Neuronal stem cell (in vitro differentiated cells): ENCODE measurements around the gene RGL1.

Experiments used
- DNase-seq: peaks from one replicate; pipeline ENCODE4 v3.0.0-alpha.2; 2013; ENCODE audit warnings: low spot score
- H2AFZ ChIP-seq: one replicate; pipeline ENCODE4 v1.6.1; 2013; ENCODE audit warnings: mild to moderate bottlenecking, low read length, inconsistent platforms
- H2AK5ac ChIP-seq: 2 replicates; pipeline ENCODE4 v1.6.1; 2013; ENCODE audit warnings: low read depth, mild to moderate bottlenecking, inconsistent platforms, low read length, moderate library complexity, mixed read lengths
- H2BK120ac ChIP-seq: 2 replicates; pipeline ENCODE4 v1.6.1; 2013; ENCODE audit warnings: low read depth, mild to moderate bottlenecking, inconsistent platforms, low read length, moderate library complexity, mixed read lengths
- H2BK12ac ChIP-seq: one replicate; pipeline ENCODE4 v1.6.1; 2013; ENCODE audit warnings: low read length, inconsistent platforms
- H2BK15ac ChIP-seq: 2 replicates; pipeline ENCODE4 v1.6.1; 2013; ENCODE audit warnings: mild to moderate bottlenecking, low read length, inconsistent platforms, mixed read lengths
- H2BK5ac ChIP-seq: one replicate; pipeline ENCODE4 v1.6.1; 2013; ENCODE audit warnings: inconsistent platforms, mild to moderate bottlenecking, low read length, moderate library complexity
- H3K14ac ChIP-seq: one replicate; pipeline ENCODE4 v1.6.1; 2013; ENCODE audit warnings: low read length, inconsistent platforms
- H3K18ac ChIP-seq: 2 replicates; pipeline ENCODE4 v1.6.1; 2013; ENCODE audit warnings: low read length, inconsistent platforms
- H3K23ac ChIP-seq: 2 replicates; pipeline ENCODE4 v1.6.1; 2013; ENCODE audit warnings: low read depth, mild to moderate bottlenecking, mixed read lengths, low read length, inconsistent platforms; ENCODE audit not compliant: poor library complexity
- H3K27ac ChIP-seq: replicated peaks from 3 replicates; pipeline ENCODE4 v1.5.1; 2013; ENCODE audit warnings: low read length, inconsistent platforms
- H3K27me3 ChIP-seq, 3 experiments: 2 replicates each; pipeline ENCODE4 v1.6.1; 2013; ENCODE audit warnings: low read length in 3 of 3, mild to moderate bottlenecking in 2 of 3, inconsistent platforms in 1 of 3, low read depth in 1 of 3, mixed read lengths in 1 of 3, moderate library complexity in 1 of 3; ENCODE audit not compliant: control insufficient read depth in 3 of 3, insufficient read depth in 3 of 3
- H3K36me3 ChIP-seq, 2 donors: replicated peaks in 1 of 2; 2 replicates each; pipeline ENCODE4 v1.6.1; 2013; ENCODE audit warnings: low read length in 2 of 2; ENCODE audit not compliant: control insufficient read depth in 2 of 2, insufficient read depth in 2 of 2
- H3K4ac ChIP-seq: 2 replicates; pipeline ENCODE4 v1.6.1; 2013; ENCODE audit warnings: inconsistent platforms, mild to moderate bottlenecking, low read length, moderate library complexity
- H3K4me1 ChIP-seq, 2 donors: 1 replicate in 1 of 2; 2 replicates in 1 of 2; pipeline ENCODE4 v1.6.1; 2013; ENCODE audit warnings: low read length in 2 of 2, low read depth in 1 of 2; ENCODE audit not compliant: control insufficient read depth in 2 of 2, insufficient read depth in 1 of 2
- H3K4me2 ChIP-seq: one replicate; pipeline ENCODE4 v1.6.1; 2013; ENCODE audit warnings: mild to moderate bottlenecking, low read length, inconsistent platforms; ENCODE audit not compliant: insufficient read depth, poor library complexity, severe bottlenecking
- H3K4me3 ChIP-seq, 2 donors: 2 replicates each; pipeline ENCODE4 v1.5.1; 2013; ENCODE audit warnings: low read length in 2 of 2, mild to moderate bottlenecking in 2 of 2, inconsistent platforms in 1 of 2, moderate library complexity in 1 of 2
- H3K79me1 ChIP-seq: one replicate; pipeline ENCODE4 v1.6.1; 2013; ENCODE audit warnings: low read depth, mild to moderate bottlenecking, inconsistent platforms, low read length, moderate library complexity
- H3K9ac ChIP-seq: one replicate; pipeline ENCODE4 v1.6.1; 2013; ENCODE audit warnings: mild to moderate bottlenecking, low read depth, low read length, inconsistent platforms; ENCODE audit not compliant: poor library complexity
- H3K9me3 ChIP-seq, 2 donors: replicated peaks in 1 of 2; 2 replicates each; pipeline versions ENCODE3 to v1.6.1; 2013; ENCODE audit warnings: low read length in 2 of 2, mild to moderate bottlenecking in 2 of 2, inconsistent platforms in 1 of 2, low read depth in 1 of 2, mixed read lengths in 1 of 2, moderate library complexity in 1 of 2; ENCODE audit not compliant: control insufficient read depth in 2 of 2, insufficient read depth in 1 of 2
- H4K8ac ChIP-seq: one replicate; pipeline ENCODE4 v1.6.1; 2013; ENCODE audit warnings: low read depth, mild to moderate bottlenecking, inconsistent platforms, low read length, moderate library complexity
- H4K91ac ChIP-seq: one replicate; pipeline ENCODE4 v1.6.1; 2013; ENCODE audit warnings: low read length, low read depth, mild to moderate bottlenecking, inconsistent platforms; ENCODE audit not compliant: poor library complexity
- WGBS, 2 donors: extraction: QIAGEN DNeasy Blood & Tissue Kit; methylation state at CpG; one replicate each; pipeline ENCODE4 v1.1.7; 2013; ENCODE audit warnings: missing lambda C conversion rate in 2 of 2, mixed read lengths in 1 of 2; ENCODE audit not compliant: insufficient read length in 2 of 2, insufficient replicate concordance in 1 of 2; ENCODE audit errors: extremely low coverage in 2 of 2; 5-methylcytosine and 5-hydroxymethylcytosine counted together

Gene RGL1

DNA sequence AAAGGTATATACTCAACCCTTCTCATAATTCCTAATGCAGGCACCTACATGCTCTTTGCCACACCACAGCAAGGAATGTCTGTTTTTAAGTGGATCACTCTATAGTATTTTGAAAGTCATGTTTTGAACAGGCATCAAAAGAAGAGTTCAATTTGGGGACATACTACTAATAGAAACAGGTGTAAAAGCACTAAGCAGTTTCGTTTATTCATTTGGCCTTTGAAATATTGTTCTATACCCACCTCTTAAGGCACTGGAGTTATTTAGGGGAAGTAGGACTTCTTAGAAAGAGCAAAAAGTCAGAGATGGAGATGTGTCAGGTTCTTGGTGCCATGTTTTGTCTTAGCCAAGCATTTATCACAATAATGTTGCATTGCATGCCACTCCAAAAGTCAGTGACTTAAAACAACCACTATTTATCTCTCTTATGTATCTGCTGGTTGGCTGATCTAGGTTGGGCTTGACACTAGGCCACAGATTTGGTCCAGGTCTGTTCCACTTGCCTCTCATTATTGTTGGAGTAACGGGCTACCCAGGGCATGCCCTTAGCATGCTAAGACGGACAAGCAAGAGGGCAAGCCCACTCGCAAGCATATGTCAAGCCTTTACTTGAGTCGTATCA lies 107.5 kb downstream of the RGL1 start:
- Histone ChIP-seq H2BK5ac (no peak overlapping the region), H3K4me1 (no peaks in the 10 kb centered on the region), H3K9me3 (peaks cover 0 to 1% of the 10 kb centered on the region in 2 donors), H2AK5ac (no peak overlapping the region), H3K27me3 (no peaks in the 10 kb centered on the region), H3K23ac (no peak overlapping the region), H3K4me3 (no peak overlapping the region), H4K91ac (no peak overlapping the region), H2BK120ac (no peak overlapping the region), H2BK15ac (no peak overlapping the region), H3K4me2 (no peak overlapping the region), H4K8ac (no peak overlapping the region), H2AFZ (no peak overlapping the region), H3K4ac (no peak overlapping the region), H3K9ac (no peak overlapping the region), H3K14ac (no peak overlapping the region), H3K36me3 (peaks cover 29 to 86% of the 10 kb centered on the region in 2 donors), H3K18ac (no peak overlapping the region), H2BK12ac (no peak overlapping the region), H3K27ac (no peak overlapping the region), H3K79me1 (no peaks in the 10 kb centered on the region)
- WGBS, 2 donors: no CpG with 5 or more reads among the region's 5 CpGs
- DNase-seq: no peak

DNA sequence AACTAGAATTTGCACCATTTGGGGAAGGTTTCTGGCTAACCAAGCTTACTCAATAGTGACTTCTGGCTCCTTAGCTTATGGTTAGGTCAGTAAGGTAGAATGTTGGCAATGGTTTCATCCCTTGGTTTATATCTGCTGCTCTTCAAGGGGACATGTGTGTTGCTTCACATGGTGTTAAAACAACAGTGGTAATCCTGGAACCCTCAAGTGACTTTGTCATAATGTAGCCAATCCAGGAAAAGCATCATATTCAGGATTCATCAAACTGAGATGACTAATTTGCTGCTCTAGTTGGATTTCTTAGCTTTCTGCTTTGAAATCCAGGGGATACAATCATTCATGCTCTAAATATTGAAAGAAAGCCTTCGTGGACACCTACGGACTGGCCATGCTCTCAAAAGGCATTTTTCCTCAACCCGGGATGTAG lies 108.7 kb downstream of the RGL1 start:
- H3K23ac ChIP-seq: no peak overlapping the region
- no peak overlapping the region for H3K27ac ChIP-seq
- H2AK5ac ChIP-seq: no peak overlapping the region
- H3K4me2 ChIP-seq: no peak overlapping the region
- H2BK15ac ChIP-seq: no peak overlapping the region
- H2BK5ac ChIP-seq: no peak overlapping the region
- no peak overlapping the region for H3K9ac ChIP-seq
- no peak overlapping the region for H4K8ac ChIP-seq
- no peak overlapping the region for H2BK120ac ChIP-seq
- no peak overlapping the region for H3K4ac ChIP-seq
- no peak overlapping the region for H4K91ac ChIP-seq
- H2AFZ ChIP-seq: no peak overlapping the region
- H3K4me1 ChIP-seq: peaks cover 0 to 8% of the 10 kb centered on the region in 2 donors
- no peak overlapping the region for H3K4me3 ChIP-seq
- no peaks in the 10 kb centered on the region for H3K9me3 ChIP-seq
- H3K18ac ChIP-seq: no peak overlapping the region
- no peak for DNase-seq
- no CpG with 5 or more reads among the region's 3 CpGs for WGBS, 2 donors
- H3K27me3 ChIP-seq: no peaks in the 10 kb centered on the region
- peaks cover 30 to 86% of the 10 kb centered on the region in 2 donors for H3K36me3 ChIP-seq
- no peak overlapping the region for H2BK12ac ChIP-seq
- H3K14ac ChIP-seq: no peak overlapping the region
- H3K79me1 ChIP-seq: no peaks in the 10 kb centered on the region

- Histone ChIP-seq H3K4me1 (peaks cover 0 to 8% of the 10 kb centered on the region in 2 donors), H3K23ac (no peak overlapping the region), H3K36me3 (peaks cover 25 to 85% of the 10 kb centered on the region in 2 donors), H3K14ac (no peak overlapping the region), H2AK5ac (no peak overlapping the region), H3K4me3 (no peak overlapping the region), H3K79me1 (no peaks in the 10 kb centered on the region), H2AFZ (no peak overlapping the region), H3K27me3 (no peaks in the 10 kb centered on the region), H3K18ac (no peak overlapping the region), H4K8ac (no peak overlapping the region), H3K9me3 (no peaks in the 10 kb centered on the region), H2BK5ac (no peak overlapping the region), H2BK120ac (no peak overlapping the region), H3K4ac (no peak overlapping the region), H3K27ac (no peak overlapping the region), H2BK15ac (no peak overlapping the region), H3K4me2 (no peak overlapping the region), H2BK12ac (no peak overlapping the region), H3K9ac (no peak overlapping the region), H4K91ac (no peak overlapping the region)
- no CpG with 5 or more reads among the region's 3 CpGs for WGBS, 2 donors
- DNase-seq: no peak
Observed at GRCh38 chr1:183914276-183914675, 109.4 kb downstream of the RGL1 start.

GRCh38 chr1:183914891-183915290 lies 110.0 kb downstream of the RGL1 start:
- Histone ChIP-seq H3K4me3 (no peak overlapping the region), H2AK5ac (no peak overlapping the region), H2BK120ac (no peak overlapping the region), H3K4ac (no peak overlapping the region), H3K79me1 (no peaks in the 10 kb centered on the region), H3K27ac (no peak overlapping the region), H3K4me1 (peaks cover 0 to 8% of the 10 kb centered on the region in 2 donors), H3K18ac (no peak overlapping the region), H2AFZ (no peak overlapping the region), H3K14ac (no peak overlapping the region), H3K9me3 (no peaks in the 10 kb centered on the region), H2BK5ac (no peak overlapping the region), H3K4me2 (no peak overlapping the region), H4K91ac (no peak overlapping the region), H3K36me3 (peaks cover 29 to 83% of the 10 kb centered on the region in 2 donors), H2BK12ac (no peak overlapping the region), H2BK15ac (no peak overlapping the region), H3K23ac (no peak overlapping the region), H3K9ac (no peak overlapping the region), H4K8ac (no peak overlapping the region), H3K27me3 (no peaks in the 10 kb centered on the region)
- no peak for DNase-seq
